ENCODE results near the gene DLG1. TPM values are rescaled to one million over a fixed set of nuclear protein-coding genes. Genes with fewer than 3 reads are reported as not detected.

DLG1 gene
- total RNA-seq, 1 experiment from 2014 or later, result 90.2 TPM

GRCh38 chr3:197292648-197293047 is 5.8 kb downstream of the DLG1 start:
- BruUV-seq (replicated peaks), result no TSS peak
- CTCF ChIA-PET, result no interaction called here

GRCh38 chr3:197292083-197292646 is 6.2 kb downstream of the DLG1 start:
- peaks cover 38% of the 10 kb centered on the region for H3K36me3 ChIP-seq (ENCODE audit: control insufficient read depth, insufficient read depth, low read length)
- DNase-seq (ENCODE audit: low read depth, low spot score), result no peak
- POLR2A ChIA-PET, result no interaction called here
- no peaks in the 10 kb centered on the region for H3K27me3 ChIP-seq (ENCODE audit: control insufficient read depth, insufficient read depth, low read length)
- BruUV-seq (replicated peaks), result no TSS peak
- ATAC-seq, result no peak
- H3K4me3 ChIP-seq (ENCODE audit: low read depth in 2 of 2, low read length in 2 of 2), result no peak overlapping the region
- in situ Hi-C loops (cut with HindIII; ENCODE audit: low pct_unique_long_range_greater_than_20kb, low sequenced_read_pairs) (no loop called here), intact Hi-C loops (cut with micrococcal nuclease; ENCODE audit: unreplicated experiment) (loop anchor here (10.0 kb wide), 1 partner anchor 163 kb away; no protein-coding TSS in a partner anchor)
- no peaks in the 10 kb centered on the region for H3K9me3 ChIP-seq (ENCODE audit: control insufficient read depth, insufficient read depth, low read depth, low read length)
- no peak overlapping the region for H3K27ac ChIP-seq (ENCODE audit: low read length)
- H3K4me1 ChIP-seq (ENCODE audit: control insufficient read depth, insufficient read depth, low read length), result peaks cover 12% of the 10 kb centered on the region
- no peak for TF ChIP-seq REST (IDR thresholded peaks at IDR 0.05; ENCODE audit: insufficient read depth in 1 of 2, low read depth in 2 of 2, low read length in 1 of 2)
- TF ChIP-seq POLR2AphosphoS5 (IDR thresholded peaks at IDR 0.05; ENCODE audit: low read depth, low read length), result no peak
- no peak for TF ChIP-seq SIN3A (IDR thresholded peaks at IDR 0.05; ENCODE audit: borderline replicate concordance, insufficient read depth, low read depth, low read length)
- TF ChIP-seq CTCF (IDR thresholded peaks at IDR 0.05), result no peak
- TF ChIP-seq TCF7L2 (IDR thresholded peaks at IDR 0.05; ENCODE audit: low read depth, low read length), result no peak
- CTCF ChIA-PET, result no interaction called here

More at GRCh38 chr3:197292648-197293047, 5.8 kb downstream of the DLG1 start:
- no peaks in the 10 kb centered on the region for H3K27me3 ChIP-seq (ENCODE audit: control insufficient read depth, insufficient read depth, low read length)
- H3K36me3 ChIP-seq (ENCODE audit: control insufficient read depth, insufficient read depth, low read length), result peaks cover 40% of the 10 kb centered on the region
- POLR2A ChIA-PET, result no interaction called here
- no peak overlapping the region for H3K27ac ChIP-seq (ENCODE audit: low read length)
- H3K9me3 ChIP-seq (ENCODE audit: control insufficient read depth, insufficient read depth, low read depth, low read length), result no peaks in the 10 kb centered on the region
- ATAC-seq (no peak), DNase-seq (ENCODE audit: low read depth, low spot score) (no peak)
- intact Hi-C loops (cut with micrococcal nuclease; ENCODE audit: unreplicated experiment) (loop anchor here (10.0 kb wide), 1 partner anchor 162 kb away; no protein-coding TSS in a partner anchor), in situ Hi-C loops (cut with HindIII; ENCODE audit: low pct_unique_long_range_greater_than_20kb, low sequenced_read_pairs) (no loop called here)
- peaks cover 12% of the 10 kb centered on the region for H3K4me1 ChIP-seq (ENCODE audit: control insufficient read depth, insufficient read depth, low read length)
- no peak for TF ChIP-seq REST (IDR thresholded peaks at IDR 0.05; ENCODE audit: insufficient read depth in 1 of 2, low read depth in 2 of 2, low read length in 1 of 2)
- TF ChIP-seq SIN3A (IDR thresholded peaks at IDR 0.05; ENCODE audit: borderline replicate concordance, insufficient read depth, low read depth, low read length), result no peak
- no peak for TF ChIP-seq POLR2AphosphoS5 (IDR thresholded peaks at IDR 0.05; ENCODE audit: low read depth, low read length)
- TF ChIP-seq TCF7L2 (IDR thresholded peaks at IDR 0.05; ENCODE audit: low read depth, low read length), result no peak
- no peak for TF ChIP-seq CTCF (IDR thresholded peaks at IDR 0.05)
- no peak overlapping the region for H3K4me3 ChIP-seq (ENCODE audit: low read depth in 2 of 2, low read length in 2 of 2)
